Body of pancreas (tissue), 4 donors: Measurements from ENCODE around the gene SLA2. TPM values are rescaled to one million over a fixed set of nuclear protein-coding genes. Genes with fewer than 3 reads are reported as not detected.
"Not testable (repeated sequence)": the region's sequence is repeated elsewhere in the genome, so short reads cannot be mapped to it uniquely, and the experiment has no call there.

Experiments
- ATAC-seq: fragments of 150-250 bp; one replicate; pipeline ENCODE4 v1.9.1; 2016
- DNase-seq, 4 donors: peaks; one replicate each; pipeline ENCODE4 v3.0.0-alpha.2; 2019
- H3K27ac ChIP-seq, 4 donors: fragments of 200-600 bp; sonication (generic); 1 replicate in 3 of 4; 2 replicates in 1 of 4; pipeline versions ENCODE4 v1.5.1 to v1.6.1; 2016 to 2019; ENCODE audit warnings: mild to moderate bottlenecking in 1 of 4, mixed read lengths in 1 of 4, moderate library complexity in 1 of 4
- H3K27me3 ChIP-seq, 2 donors: fragments of 200-600 bp; sonication (generic); one replicate each; pipeline ENCODE4 v1.6.0; 2016; ENCODE audit warnings: mild to moderate bottlenecking in 1 of 2
- H3K36me3 ChIP-seq, 2 donors: fragments of 200-600 bp; sonication (generic); replicated peaks in 1 of 2; 2 replicates each; pipeline ENCODE4 v1.5.1; 2016; ENCODE audit warnings: low read depth in 2 of 2; ENCODE audit not compliant: insufficient read depth in 1 of 2
- H3K4me1 ChIP-seq: fragments of 200-600 bp; sonication (generic); one replicate; pipeline ENCODE4 v1.6.0; 2016
- H3K4me3 ChIP-seq, 2 donors: fragments of 200-600 bp; sonication (generic); 1 replicate in 1 of 2; 2 replicates in 1 of 2; pipeline ENCODE4 v1.5.1; 2016 to 2019
- H3K9me3 ChIP-seq, 3 donors: fragments of 200-600 bp; sonication (generic); 1 replicate in 2 of 3; 2 replicates in 1 of 3; pipeline ENCODE4 v1.5.1; 2016
- POLR2A ChIP-seq, 3 donors: fragments of 450-650 bp; IDR thresholded peaks; one replicate each; pipeline ENCODE4 v1.6.1; 2016; ENCODE audit warnings: antibody characterized with exemption in 3 of 3, mild to moderate bottlenecking in 2 of 3
- WGBS, 2 donors: methylation state at CpG; one replicate each; pipeline ENCODE4 v1.1.5; 2017; 5-methylcytosine and 5-hydroxymethylcytosine counted together
- intact Hi-C: fragments of 100-400 bp; cut with DNase I; formaldehyde crosslinking; loops from one replicate; pipeline ENCODE4 v1.15.1; 2023
- total RNA-seq, 2 donors: library from RNA; depleted of rRNA; stranded (reverse); fragments of >200 nt; gene quantifications; one replicate each; pipeline ENCODE4 v1.1.0, GENCODE V29; 2016
- TF ChIP-seq, protein P1 (sequence below), 7 experiments: fragments of 450-650 bp in 4 of 7; fragments of 200-600 bp in 3 of 7; sonication (generic) in 3 of 7; IDR thresholded peaks; one replicate each; pipeline ENCODE4 v1.5.1; 2016 to 2019; ENCODE audit warnings: antibody characterized with exemption in 7 of 7

Gene SLA2
- total RNA-seq, 2 donors from 2014 or later: 1.0 TPM; not detected in 1

DNA sequence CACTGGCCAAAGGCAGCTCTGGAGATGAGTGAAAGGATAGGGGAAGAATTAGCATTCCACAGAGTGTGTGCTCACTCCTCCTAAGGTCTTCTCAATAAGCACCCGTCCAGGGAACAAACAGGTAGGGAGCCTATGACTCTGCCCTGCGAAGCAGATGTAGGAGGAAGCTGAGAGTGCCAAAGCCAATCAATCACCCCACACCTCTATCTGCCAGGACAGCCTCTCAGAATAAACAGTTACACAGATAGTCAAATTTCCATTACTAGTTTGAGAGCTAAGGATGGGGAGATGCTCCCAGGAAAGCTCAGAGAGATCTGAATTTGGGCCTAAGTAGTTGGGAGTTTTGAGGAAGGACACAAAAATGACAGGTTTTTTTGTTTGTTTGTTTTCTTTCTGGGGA lies 40.5 kb upstream of the SLA2 start:
- WGBS, 2 donors: 71 to 92% methylated on average over 2 of the region's 2 CpGs
- no peak for ATAC-seq
- Histone ChIP-seq H3K27me3 (no peaks in the 10 kb centered on the region), H3K9me3 (no peaks in the 10 kb centered on the region), H3K4me3 (no peak overlapping the region), H3K36me3 (no peaks in the 10 kb centered on the region), H3K27ac (no peak overlapping the region), H3K4me1 (no peaks in the 10 kb centered on the region)
- intact Hi-C loops: no loop called here
- no peak for DNase-seq
- TF ChIP-seq, protein P1, sequence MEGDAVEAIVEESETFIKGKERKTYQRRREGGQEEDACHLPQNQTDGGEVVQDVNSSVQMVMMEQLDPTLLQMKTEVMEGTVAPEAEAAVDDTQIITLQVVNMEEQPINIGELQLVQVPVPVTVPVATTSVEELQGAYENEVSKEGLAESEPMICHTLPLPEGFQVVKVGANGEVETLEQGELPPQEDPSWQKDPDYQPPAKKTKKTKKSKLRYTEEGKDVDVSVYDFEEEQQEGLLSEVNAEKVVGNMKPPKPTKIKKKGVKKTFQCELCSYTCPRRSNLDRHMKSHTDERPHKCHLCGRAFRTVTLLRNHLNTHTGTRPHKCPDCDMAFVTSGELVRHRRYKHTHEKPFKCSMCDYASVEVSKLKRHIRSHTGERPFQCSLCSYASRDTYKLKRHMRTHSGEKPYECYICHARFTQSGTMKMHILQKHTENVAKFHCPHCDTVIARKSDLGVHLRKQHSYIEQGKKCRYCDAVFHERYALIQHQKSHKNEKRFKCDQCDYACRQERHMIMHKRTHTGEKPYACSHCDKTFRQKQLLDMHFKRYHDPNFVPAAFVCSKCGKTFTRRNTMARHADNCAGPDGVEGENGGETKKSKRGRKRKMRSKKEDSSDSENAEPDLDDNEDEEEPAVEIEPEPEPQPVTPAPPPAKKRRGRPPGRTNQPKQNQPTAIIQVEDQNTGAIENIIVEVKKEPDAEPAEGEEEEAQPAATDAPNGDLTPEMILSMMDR (IDR thresholded peaks at IDR 0.05): no peak
- TF ChIP-seq POLR2A (IDR thresholded peaks at IDR 0.05): no peak

DNA sequence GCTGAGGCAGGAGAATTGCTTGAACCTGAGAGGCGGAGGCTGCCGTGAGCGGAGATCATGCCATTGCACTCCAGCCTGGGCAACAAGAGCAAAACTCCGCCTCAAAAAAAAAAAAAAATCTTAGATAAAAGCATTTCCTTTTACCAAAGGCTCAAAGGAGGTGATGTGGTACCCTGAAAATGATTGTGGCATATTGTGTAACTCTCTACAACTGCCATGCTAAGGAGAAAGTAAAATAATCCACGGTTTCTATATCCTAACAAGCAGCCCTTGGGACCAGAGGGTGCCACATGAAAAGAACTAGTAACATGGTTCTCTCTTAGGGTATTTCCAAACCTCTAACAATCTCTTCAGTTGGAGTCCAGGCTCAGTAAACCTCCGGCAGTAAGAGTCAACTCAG lies 38.8 kb upstream of the SLA2 start:
- H3K9me3 ChIP-seq: no peaks in the 10 kb centered on the region
- DNase-seq (no peak), ATAC-seq (no peak)
- H3K36me3 ChIP-seq: no peaks in the 10 kb centered on the region
- intact Hi-C loops: no loop called here
- H3K27ac ChIP-seq: no peak overlapping the region
- H3K4me3 ChIP-seq: no peak overlapping the region
- TF ChIP-seq, protein P1 (IDR thresholded peaks at IDR 0.05): no peak
- no peak for TF ChIP-seq POLR2A (IDR thresholded peaks at IDR 0.05)
- 86 to 98% methylated on average over 6 of the region's 6 CpGs for WGBS, 2 donors
- no peaks in the 10 kb centered on the region for H3K4me1 ChIP-seq
- H3K27me3 ChIP-seq: no peaks in the 10 kb centered on the region

DNA sequence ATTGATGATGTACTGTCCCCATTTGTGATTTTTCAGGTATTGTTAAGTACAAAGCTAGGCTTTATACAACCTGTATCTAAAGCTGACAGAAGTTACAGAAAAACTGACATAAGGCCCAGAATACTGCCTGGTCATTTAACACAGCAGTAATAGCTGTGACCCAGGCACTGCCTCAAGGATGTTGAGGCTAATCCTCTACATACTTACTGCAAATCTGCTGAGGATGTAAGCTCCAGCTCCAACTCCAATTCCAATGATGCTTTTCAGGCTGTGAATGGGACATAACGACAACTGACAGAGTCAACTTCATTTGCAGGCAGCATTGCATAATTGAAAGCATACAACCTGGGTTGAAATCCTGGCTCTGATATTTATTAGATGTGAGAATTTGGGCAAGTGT lies 36.3 kb upstream of the SLA2 start:
- H3K27ac ChIP-seq: no peak overlapping the region
- TF ChIP-seq, protein P1 (IDR thresholded peaks at IDR 0.05): no peak
- no peak for TF ChIP-seq POLR2A (IDR thresholded peaks at IDR 0.05)
- no peaks in the 10 kb centered on the region for H3K27me3 ChIP-seq
- DNase-seq (no peak), ATAC-seq (no peak)
- intact Hi-C loops: no loop called here
- H3K4me1 ChIP-seq: no peaks in the 10 kb centered on the region
- H3K36me3 ChIP-seq: no peaks in the 10 kb centered on the region
- no peaks in the 10 kb centered on the region for H3K9me3 ChIP-seq
- WGBS, 2 donors: 73 to 79% methylated on average over 1 of the region's 1 CpG
- H3K4me3 ChIP-seq: no peak overlapping the region

DNA sequence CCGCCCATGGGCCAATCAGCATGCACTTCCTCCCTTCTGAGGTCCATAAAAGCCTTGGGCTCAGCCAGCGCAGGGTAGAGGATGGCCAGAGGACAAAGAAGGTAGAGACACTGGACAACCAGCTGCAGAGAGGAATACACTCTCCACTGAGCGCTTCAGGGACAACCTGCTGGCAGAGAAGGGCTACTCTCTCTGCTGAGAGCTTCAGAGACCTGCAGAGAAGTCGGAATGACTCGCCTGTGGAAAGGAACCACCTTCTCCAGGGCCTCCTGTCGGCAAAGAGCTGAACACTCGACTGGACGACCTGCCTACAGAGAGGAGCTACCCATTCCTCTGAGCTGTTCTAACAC lies 31.4 kb upstream of the SLA2 start:
- H3K9me3 ChIP-seq: no peaks in the 10 kb centered on the region
- no peak for ATAC-seq
- no peaks in the 10 kb centered on the region for H3K36me3 ChIP-seq
- H3K27ac ChIP-seq: no peak overlapping the region
- TF ChIP-seq, protein P1 (IDR thresholded peaks at IDR 0.05): no peak
- TF ChIP-seq POLR2A (IDR thresholded peaks at IDR 0.05): no peak
- WGBS, 2 donors: 94 to 97% methylated on average over 6 to 8 of the region's 8 CpGs
- H3K4me3 ChIP-seq: no peak overlapping the region
- H3K4me1 ChIP-seq: no peaks in the 10 kb centered on the region
- intact Hi-C loops: no loop called here
- H3K27me3 ChIP-seq: no peaks in the 10 kb centered on the region
- DNase-seq: no peak

DNA sequence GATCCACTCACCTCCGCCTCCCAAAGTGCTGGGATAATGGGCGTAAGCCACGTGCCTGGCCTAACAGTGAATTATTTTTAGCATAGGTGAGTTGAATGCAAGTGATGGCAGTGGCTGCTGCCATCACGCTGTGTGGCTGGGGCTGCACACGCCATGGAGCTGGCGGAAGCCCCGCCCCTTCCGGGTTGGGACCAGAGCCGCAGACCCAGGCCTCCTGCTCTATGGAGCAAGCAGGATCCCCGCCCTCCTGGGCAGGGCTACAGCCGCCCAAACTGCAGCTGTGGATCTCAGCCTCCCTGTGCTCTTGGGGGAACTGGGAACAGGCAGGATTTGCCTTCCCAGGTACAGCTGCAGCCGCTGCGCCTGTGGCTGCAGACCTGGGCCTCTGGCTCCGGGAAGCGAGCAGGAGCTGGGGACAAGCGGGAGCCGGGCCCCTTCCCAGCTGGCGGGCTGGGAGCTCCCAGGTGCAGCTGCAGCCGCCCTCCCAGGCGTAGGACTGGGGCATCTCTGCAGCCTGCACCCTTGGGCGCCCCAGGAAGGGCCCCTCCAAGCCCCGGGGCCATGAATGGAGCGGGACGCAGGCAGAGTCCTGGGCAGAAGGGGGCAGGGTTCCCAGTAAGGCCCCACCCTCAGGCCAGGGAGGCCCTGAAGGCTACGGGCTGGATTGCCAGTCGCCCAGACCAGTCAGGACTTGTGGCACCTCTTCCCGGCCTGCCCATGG lies 30.9 kb upstream of the SLA2 start:
- H3K27ac ChIP-seq: no peak overlapping the region
- WGBS, 2 donors: 96 to 100% methylated on average over 1 to 27 of the region's 27 CpGs
- intact Hi-C loops: no loop called here
- H3K9me3 ChIP-seq: no peaks in the 10 kb centered on the region
- no peaks in the 10 kb centered on the region for H3K27me3 ChIP-seq
- DNase-seq (no peak), ATAC-seq (no peak)
- TF ChIP-seq POLR2A (IDR thresholded peaks at IDR 0.05): no peak
- TF ChIP-seq, protein P1 (IDR thresholded peaks at IDR 0.05): no peak
- H3K36me3 ChIP-seq: no peaks in the 10 kb centered on the region
- H3K4me1 ChIP-seq: no peaks in the 10 kb centered on the region
- no peak overlapping the region for H3K4me3 ChIP-seq

DNA sequence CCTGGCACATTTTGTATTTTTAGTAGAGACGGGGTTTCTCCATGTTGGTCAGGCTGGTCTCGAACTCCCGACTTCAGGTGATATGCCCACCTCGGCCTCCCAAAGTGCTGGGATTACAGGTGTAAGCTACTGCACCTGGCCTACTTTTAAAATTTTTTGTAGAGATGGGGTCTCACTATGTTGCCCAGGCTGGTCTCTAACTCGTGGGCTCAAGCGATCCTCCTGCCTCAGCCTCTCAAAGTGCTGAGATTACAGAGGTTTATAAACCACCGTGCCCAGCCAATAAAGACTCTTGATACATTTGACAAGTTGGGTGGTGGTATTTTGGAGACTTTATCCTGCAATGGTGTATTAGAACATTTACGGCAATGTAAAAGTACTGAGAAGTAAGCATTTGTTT lies 29.5 kb upstream of the SLA2 start:
- H3K27ac ChIP-seq, H3K36me3 ChIP-seq, H3K4me1 ChIP-seq, DNase-seq, H3K4me3 ChIP-seq, H3K9me3 ChIP-seq, intact Hi-C loops, ATAC-seq, H3K27me3 ChIP-seq: not testable (repeated sequence)
- WGBS, 2 donors: 96% methylated on average over 8 of the region's 8 CpGs
